ENCODE measurements around the gene DCLRE1C.
"Not testable (repeated sequence)": the region's sequence is repeated elsewhere in the genome, so short reads cannot be mapped to it uniquely, and the experiment has no call there.

DCLRE1C gene

DNA sequence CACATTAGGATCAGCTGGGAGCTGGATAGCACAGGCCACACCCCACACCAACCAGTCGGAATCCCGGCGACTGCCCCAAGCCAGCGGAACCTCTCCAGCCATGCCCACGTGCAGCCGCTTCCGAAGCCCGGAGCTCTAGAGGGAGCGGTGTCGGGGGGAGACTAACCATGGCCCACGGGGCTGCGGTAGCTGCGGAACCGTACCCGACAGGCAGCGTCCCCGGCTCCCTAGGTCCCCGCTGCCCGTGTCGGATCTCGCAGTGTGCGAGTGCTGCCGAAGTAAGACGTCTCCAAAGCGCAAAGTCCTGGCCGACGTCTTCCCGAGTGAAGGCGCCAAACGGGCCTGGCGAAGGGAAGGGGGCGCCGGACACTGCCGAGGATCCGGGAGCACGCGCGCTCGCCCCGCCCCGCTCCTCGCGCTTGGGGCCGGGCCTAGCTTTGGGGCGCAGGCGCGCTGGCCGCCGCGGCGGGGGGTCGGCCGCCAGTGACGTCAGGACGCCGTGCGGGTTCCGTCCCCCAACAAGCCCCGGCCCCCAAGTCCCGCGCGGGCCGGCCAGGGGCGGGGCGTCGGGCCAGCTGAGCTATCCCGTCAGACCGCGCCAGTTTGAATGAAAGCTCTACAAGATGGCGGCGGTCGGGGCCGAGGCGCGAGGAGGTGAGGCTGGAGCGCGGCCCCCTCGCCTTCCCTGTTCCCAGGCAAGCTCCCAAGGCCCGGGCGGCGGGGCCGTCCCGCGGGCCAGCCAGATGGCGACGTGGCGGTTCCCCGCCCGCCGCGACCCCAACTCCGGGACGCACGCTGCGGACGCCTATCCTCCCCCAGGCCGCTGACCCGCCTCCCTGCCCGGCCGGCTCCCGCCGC lies 75.4 kb downstream of the DCLRE1C start, which contains the start of gene SUV39H2:
TSS of gene SUV39H2 (plus strand) at position 601 of the 858 bp plus-strand sequence. CDS start at position 624, 23 bp downstream.
- DNase-seq (ENCODE audit: low read depth), result peak; percentile 94
- H3K4me3 ChIP-seq (ENCODE audit: low read length), result peak within 1 kb of the TSS; percentile 90
- TF ChIP-seq, protein P1, sequence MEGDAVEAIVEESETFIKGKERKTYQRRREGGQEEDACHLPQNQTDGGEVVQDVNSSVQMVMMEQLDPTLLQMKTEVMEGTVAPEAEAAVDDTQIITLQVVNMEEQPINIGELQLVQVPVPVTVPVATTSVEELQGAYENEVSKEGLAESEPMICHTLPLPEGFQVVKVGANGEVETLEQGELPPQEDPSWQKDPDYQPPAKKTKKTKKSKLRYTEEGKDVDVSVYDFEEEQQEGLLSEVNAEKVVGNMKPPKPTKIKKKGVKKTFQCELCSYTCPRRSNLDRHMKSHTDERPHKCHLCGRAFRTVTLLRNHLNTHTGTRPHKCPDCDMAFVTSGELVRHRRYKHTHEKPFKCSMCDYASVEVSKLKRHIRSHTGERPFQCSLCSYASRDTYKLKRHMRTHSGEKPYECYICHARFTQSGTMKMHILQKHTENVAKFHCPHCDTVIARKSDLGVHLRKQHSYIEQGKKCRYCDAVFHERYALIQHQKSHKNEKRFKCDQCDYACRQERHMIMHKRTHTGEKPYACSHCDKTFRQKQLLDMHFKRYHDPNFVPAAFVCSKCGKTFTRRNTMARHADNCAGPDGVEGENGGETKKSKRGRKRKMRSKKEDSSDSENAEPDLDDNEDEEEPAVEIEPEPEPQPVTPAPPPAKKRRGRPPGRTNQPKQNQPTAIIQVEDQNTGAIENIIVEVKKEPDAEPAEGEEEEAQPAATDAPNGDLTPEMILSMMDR (conservative IDR thresholded peaks at IDR 0.05; ENCODE audit: low read length), result no peak; the same call in 1 of the 2 replicates

DNA sequence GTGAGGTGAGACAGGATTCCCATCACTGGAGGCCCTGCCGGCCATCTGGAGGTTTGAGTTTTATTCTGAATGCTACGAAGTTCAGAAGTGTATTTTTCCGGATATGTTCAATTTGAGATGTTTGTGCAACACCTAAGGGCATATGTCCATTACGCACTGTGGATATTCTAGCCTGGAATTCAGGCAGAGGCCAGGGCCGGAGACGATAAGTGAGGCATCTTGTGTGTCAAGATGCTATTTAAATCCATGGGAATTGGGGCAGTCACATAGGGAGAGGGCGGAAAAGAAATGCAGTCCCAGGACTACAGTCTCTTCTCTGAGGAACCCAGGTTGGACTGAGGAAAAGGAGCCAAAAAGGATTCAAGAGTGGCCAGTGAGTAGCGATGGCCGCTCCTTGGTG lies 77.1 kb downstream of the DCLRE1C start:
- peak overlapping the region; percentile 90 for H3K4me3 ChIP-seq (ENCODE audit: low read length)
- TF ChIP-seq, protein P1 (conservative IDR thresholded peaks at IDR 0.05; ENCODE audit: low read length), result no peak
- DNase-seq (ENCODE audit: low read depth), result no peak

DNA sequence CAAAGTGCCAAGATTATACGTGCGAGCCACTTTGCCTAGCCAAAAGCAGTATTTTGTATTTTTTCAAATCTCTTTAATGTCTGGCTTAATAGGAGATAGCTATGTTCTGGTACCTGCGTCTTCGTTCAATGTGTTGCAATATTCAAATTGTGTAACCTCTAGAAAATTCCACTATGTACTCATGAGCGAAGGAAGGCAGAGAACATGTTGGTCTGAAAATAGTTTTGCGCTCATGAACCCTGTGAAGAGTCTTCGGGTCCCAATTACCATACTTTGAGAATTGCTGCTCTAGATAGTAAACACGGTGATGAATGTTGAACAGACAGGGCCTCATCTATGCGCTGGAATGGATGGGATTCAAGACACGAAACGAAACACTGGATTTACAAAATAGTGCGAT lies 78.0 kb downstream of the DCLRE1C start:
- TF ChIP-seq, protein P1 (conservative IDR thresholded peaks at IDR 0.05; ENCODE audit: low read length), result no peak
- no peak for DNase-seq (ENCODE audit: low read depth)
- H3K4me3 ChIP-seq (ENCODE audit: low read length), result no peak overlapping the region

DNA sequence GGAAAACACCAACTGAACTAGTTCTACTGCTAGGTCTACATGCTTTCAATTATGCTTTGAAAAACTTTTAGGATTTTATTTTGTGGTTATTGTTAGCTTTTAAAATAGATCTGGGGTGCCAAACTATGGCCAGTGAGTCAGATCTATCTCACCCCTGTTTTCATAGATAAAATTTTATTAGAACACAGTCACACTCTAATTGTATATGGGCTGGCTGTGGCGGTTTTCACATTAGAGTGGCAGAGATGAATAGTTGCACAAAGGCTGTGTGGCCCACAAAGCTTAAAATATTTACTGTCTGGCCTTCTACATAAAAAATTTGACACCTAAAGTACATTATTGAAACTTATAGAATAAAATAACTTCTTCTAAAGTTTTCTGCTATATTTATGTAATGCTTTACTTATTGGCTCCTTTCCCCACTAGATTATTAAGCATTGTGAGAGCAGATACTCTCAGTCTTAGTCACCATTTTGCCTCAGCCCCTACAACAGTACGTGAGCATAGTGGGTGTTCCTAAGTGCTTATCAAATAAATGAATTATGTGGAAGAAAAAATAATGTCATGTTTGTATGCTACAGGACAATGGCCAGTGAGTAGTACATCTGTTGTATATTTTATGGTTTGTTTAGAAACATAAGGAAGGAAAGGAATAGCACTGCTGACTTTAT lies 80.7 kb downstream of the DCLRE1C start:
- no peak overlapping the region for H3K4me3 ChIP-seq (ENCODE audit: low read length)
- TF ChIP-seq, protein P1 (conservative IDR thresholded peaks at IDR 0.05; ENCODE audit: low read length), result no peak
- DNase-seq (ENCODE audit: low read depth), result peak; percentile 70

DNA sequence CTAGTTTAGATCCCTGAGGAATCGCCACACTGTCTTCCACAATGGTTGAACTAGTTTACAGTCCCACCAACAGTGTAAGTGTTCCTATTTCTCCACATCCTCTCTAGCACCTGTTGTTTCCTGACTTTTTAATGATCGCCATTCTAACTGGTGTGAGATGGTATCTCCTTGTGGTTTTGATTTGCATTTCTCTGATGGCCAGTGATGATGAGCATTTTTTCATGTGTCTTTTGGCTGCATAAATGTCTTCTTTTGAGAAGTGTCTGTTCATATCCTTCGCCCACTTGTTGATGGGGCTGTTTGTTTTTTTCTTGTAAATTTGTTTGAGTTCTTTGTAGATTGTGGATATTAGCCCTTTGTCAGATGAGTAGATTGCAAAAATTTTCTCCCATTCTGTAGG lies 89.0 kb downstream of the DCLRE1C start:
- DNase-seq (ENCODE audit: low read depth), result not testable (repeated sequence)

DNA sequence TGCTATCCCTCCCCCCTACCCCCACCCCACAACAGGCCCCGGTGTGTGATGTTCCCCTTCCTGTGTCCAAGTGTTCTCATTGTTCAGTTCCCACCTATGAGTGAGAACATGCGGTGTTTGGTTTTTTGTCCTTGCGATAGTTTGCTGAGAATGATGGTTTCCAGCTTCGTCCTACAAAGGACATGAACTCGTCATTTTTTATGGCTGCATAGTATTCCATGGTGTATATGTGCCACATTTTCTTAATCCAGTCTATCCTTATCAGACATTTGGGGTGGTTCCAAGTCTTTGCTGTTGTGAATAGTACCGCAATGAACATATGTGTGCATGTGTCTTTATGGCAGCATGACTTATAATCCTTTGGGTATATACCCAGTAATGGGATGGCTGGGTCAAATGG lies 89.4 kb downstream of the DCLRE1C start:
- H3K4me3 ChIP-seq (ENCODE audit: low read length); DNase-seq (ENCODE audit: low read depth): not testable (repeated sequence)

More for the DNA sequence above, 89.0 kb downstream of the DCLRE1C start:
- not testable (repeated sequence) for H3K4me3 ChIP-seq (ENCODE audit: low read length)

DNA sequence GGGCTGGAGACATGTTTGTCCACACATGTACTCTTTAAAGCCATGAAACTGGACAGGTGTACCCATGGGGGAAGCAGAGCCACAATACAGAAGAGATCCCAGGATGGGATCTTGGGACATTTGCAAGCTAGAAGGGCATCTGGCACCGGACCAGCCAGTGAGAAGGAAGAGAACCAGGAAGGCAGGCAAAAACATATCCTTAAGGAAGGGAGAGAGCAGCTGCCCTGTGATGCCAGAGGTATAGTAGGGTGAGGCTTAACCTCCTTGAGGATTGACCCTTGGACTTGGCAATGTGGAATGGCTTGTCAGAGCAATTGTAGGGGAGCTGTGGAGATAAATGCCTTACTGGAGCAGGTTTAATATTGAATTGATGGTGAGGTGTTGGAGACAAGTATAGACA lies 93.1 kb downstream of the DCLRE1C start:
- TF ChIP-seq, protein P1 (conservative IDR thresholded peaks at IDR 0.05; ENCODE audit: low read length), result no peak
- DNase-seq (ENCODE audit: low read depth), result no peak
- H3K4me3 ChIP-seq (ENCODE audit: low read length), result no peak overlapping the region

DNA sequence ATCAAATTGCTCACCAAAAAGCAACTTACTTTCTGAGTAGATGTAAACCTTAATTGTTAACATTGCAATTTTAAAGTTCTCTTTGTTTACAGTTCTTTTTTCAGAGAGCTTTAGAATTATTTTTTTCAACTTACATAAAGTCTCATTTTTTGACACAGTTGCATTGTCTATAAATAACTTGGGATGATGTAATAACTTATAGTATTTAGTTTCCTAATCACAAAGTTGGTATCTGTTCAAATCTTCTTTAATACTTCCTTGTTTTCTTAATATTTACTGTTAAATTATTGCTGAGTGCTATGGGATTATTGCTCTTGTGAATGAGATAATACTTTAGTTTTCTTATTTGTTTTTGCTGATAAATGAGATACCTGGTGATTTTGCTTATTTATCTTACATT lies 94.1 kb downstream of the DCLRE1C start:
- TF ChIP-seq, protein P1 (conservative IDR thresholded peaks at IDR 0.05; ENCODE audit: low read length), result no peak
- H3K4me3 ChIP-seq (ENCODE audit: low read length), result no peak overlapping the region
- peak; percentile 7 for DNase-seq (ENCODE audit: low read depth)
